Fibroblast of lung (primary cell): Measurements from ENCODE around the gene DUSP28. TPM values are rescaled to one million over a fixed set of nuclear protein-coding genes. Genes with fewer than 3 reads are reported as not detected.

Experiments
- DNase-seq, 2 donors: peaks; one replicate each; pipeline versions ENCODE4 v3.0.0 to v3.0.0-alpha.2; 2010; ENCODE audit warnings: low read depth in 2 of 2
- H2AFZ ChIP-seq: 2 replicates; pipeline ENCODE4 v1.5.1; 2012; ENCODE audit warnings: low read length, control low read depth, inconsistent platforms
- H3K27ac ChIP-seq: 2 replicates; pipeline ENCODE4 v1.5.1; 2011; ENCODE audit warnings: low read length, control low read depth; ENCODE audit not compliant: insufficient read depth
- H3K27me3 ChIP-seq: 2 replicates; pipeline ENCODE4 v1.5.1; 2011; ENCODE audit warnings: mild to moderate bottlenecking, low read length; ENCODE audit not compliant: control insufficient read depth, insufficient read depth
- H3K36me3 ChIP-seq: 2 replicates; pipeline ENCODE4 v1.5.1; 2011; ENCODE audit warnings: low read length; ENCODE audit not compliant: control insufficient read depth, insufficient read depth
- H3K4me1 ChIP-seq: 2 replicates; pipeline ENCODE4 v1.5.1; 2011; ENCODE audit warnings: low read length; ENCODE audit not compliant: control insufficient read depth, insufficient read depth; ENCODE audit errors: extremely low read depth
- H3K4me2 ChIP-seq: 2 replicates; pipeline ENCODE4 v1.5.1; 2011; ENCODE audit warnings: low read length, control low read depth; ENCODE audit not compliant: insufficient read depth; ENCODE audit errors: extremely low read depth
- H3K4me3 ChIP-seq, 4 experiments: fragments of 200-600 bp in 1 of 4; sonication (generic) in 1 of 4; replicated peaks in 1 of 4; 2 replicates each; pipeline ENCODE4 v1.5.1; 2011 to 2016; ENCODE audit warnings: low read length in 4 of 4, low read depth in 3 of 4, mild to moderate bottlenecking in 3 of 4, control low read depth in 2 of 4, inconsistent platforms in 1 of 4, mixed read lengths in 1 of 4; ENCODE audit not compliant: insufficient read depth in 1 of 4; ENCODE audit errors: control extremely low read depth in 1 of 4
- H3K79me2 ChIP-seq: 2 replicates; pipeline ENCODE4 v1.5.1; 2012; ENCODE audit warnings: mild to moderate bottlenecking, low read length, inconsistent platforms; ENCODE audit not compliant: control insufficient read depth, insufficient read depth
- H3K9ac ChIP-seq: 2 replicates; pipeline ENCODE4 v1.5.1; 2011; ENCODE audit warnings: mild to moderate bottlenecking, low read length, control low read depth; ENCODE audit not compliant: insufficient read depth
- H3K9me3 ChIP-seq: 2 replicates; pipeline ENCODE4 v1.5.1; 2012; ENCODE audit warnings: low read depth, low read length; ENCODE audit not compliant: control insufficient read depth, insufficient read depth
- H4K20me1 ChIP-seq: 2 replicates; pipeline ENCODE4 v1.5.1; 2011; ENCODE audit warnings: low read length; ENCODE audit not compliant: control insufficient read depth, insufficient read depth; ENCODE audit errors: extremely low read depth
- CTCF ChIP-seq, 2 donors: IDR thresholded peaks in 1 of 2; conservative IDR thresholded peaks in 1 of 2; 1 replicate in 1 of 2; 2 replicates in 1 of 2; pipeline ENCODE4 v1.5.1; 2011 to 2012; ENCODE audit warnings: low read length in 2 of 2, control low read depth in 1 of 2, inconsistent platforms in 1 of 2, low read depth in 1 of 2, mild to moderate bottlenecking in 1 of 2
- EZH2 ChIP-seq: IDR thresholded peaks from 2 replicates; pipeline ENCODE4 v1.5.1; 2012; ENCODE audit warnings: low read length, control low read depth, mild to moderate bottlenecking; ENCODE audit errors: missing control alignments
- polyA plus RNA-seq, 2 donors: library from polyadenylated mRNA; depleted of rRNA in 1 of 2; stranded (reverse) in 1 of 2; unstranded in 1 of 2; fragments of >200 nt; gene quantifications; 2 replicates each; pipeline ENCODE4 v1.2.1, GENCODE V29; 2011 to 2012; ENCODE audit warnings: missing spikeins in 1 of 2
- total RNA-seq: library from RNA; depleted of rRNA; stranded (reverse); fragments of >200 nt; gene quantifications from 2 replicates; pipeline ENCODE4 v1.2.1, GENCODE V29; 2014

Gene DUSP28
- total and polyA plus RNA-seq, 2 donors (not counting 1 experiment from before 2014, with no cell fraction given), result 2.5 to 3.9 TPM

GRCh38 chr2:240594511-240595380 is 34.6 kb downstream of the DUSP28 start:
- Histone ChIP-seq H3K36me3 (peaks cover 14% of the 10 kb centered on the region), H2AFZ (no peak overlapping the region), H4K20me1 (no peaks in the 10 kb centered on the region), H3K27ac (no peak overlapping the region), H3K4me1 (no peaks in the 10 kb centered on the region), H3K9me3 (no peaks in the 10 kb centered on the region), H3K9ac (no peak overlapping the region), H3K4me3 (no peak overlapping the region), H3K27me3 (no peaks in the 10 kb centered on the region), H3K79me2 (peaks cover 6% of the 10 kb centered on the region), H3K4me2 (no peak overlapping the region)
- no peak for TF ChIP-seq CTCF (conservative IDR thresholded peaks at IDR 0.05 in 1 of 2, IDR thresholded peaks at IDR 0.05 in 1 of 2; ENCODE audit: low read depth in 1 of 2, low read length in 2 of 2)
- TF ChIP-seq EZH2, result no peak
- no peak for DNase-seq

DNA sequence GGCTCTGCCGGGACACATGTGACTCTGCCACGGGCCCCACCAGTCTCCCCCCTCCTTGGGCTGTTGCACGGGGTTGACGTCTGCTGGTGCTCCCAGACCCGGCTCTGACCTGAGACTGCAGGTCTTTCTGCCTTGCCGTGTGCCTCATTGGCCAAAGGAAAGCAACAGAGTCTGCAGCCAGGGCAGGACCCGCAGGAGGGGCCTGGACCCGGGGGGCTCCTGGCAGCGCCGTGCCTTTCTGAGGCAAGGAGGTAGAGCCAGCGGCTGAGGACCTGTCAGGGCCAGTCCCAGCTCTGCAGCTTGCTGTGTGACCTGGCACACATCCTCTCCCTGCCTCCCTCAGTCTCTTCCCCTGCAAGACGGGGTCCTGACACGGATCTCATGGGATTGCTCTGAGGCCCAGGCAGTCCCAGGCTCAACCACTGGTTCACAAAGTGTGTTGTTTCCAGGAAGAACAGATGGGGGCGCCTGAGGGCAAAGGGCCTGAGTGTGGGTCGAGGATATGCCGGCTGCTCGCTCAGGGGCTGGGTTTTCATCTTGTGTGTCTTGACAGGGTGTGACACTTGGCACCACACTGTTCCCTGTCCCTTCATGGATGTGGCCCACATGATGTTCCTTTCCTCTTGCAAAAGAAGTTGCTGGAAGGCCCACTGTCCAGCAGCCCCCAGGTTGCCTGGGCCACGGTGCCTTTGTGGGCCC is 35.4 kb downstream of the DUSP28 start:
- peak in 1 of 2 donors; percentile 19 for DNase-seq
- H3K4me3 ChIP-seq, result no peak overlapping the region

More for the DNA sequence above, 35.4 kb downstream of the DUSP28 start:
- TF ChIP-seq EZH2 (no peak), CTCF (conservative IDR thresholded peaks at IDR 0.05 in 1 of 2, IDR thresholded peaks at IDR 0.05 in 1 of 2; ENCODE audit: low read depth in 1 of 2, low read length in 2 of 2) (peak; percentile 13 to 33)
- Histone ChIP-seq H2AFZ (no peak overlapping the region), H3K79me2 (peaks cover 3% of the 10 kb centered on the region), H3K9me3 (no peaks in the 10 kb centered on the region), H3K9ac (no peak overlapping the region), H3K36me3 (peaks cover 14% of the 10 kb centered on the region), H3K4me2 (no peak overlapping the region), H3K4me1 (no peaks in the 10 kb centered on the region), H3K27me3 (no peaks in the 10 kb centered on the region), H4K20me1 (no peaks in the 10 kb centered on the region), H3K27ac (no peak overlapping the region)
